Dendritic cell treated with granulocyte-macrophage colony-stimulating factor and Interleukin-4, amounts not matched to agents 40 ng/mL and 50 ng/mL, for 4 days (primary cell): ENCODE results near the gene RYR3.

Experiments used
- H3K27ac Mint-ChIP-seq: one replicate; pipeline ENCODE4 v1.8.0; 2022; ENCODE audit warnings: mild to moderate bottlenecking, mixed read lengths
- H3K27me3 Mint-ChIP-seq: one replicate; pipeline ENCODE4 v1.8.0; 2022; ENCODE audit warnings: mild to moderate bottlenecking, mixed read lengths
- H3K36me3 Mint-ChIP-seq: one replicate; pipeline ENCODE4 v1.8.0; 2022; ENCODE audit warnings: low read depth, mixed read lengths
- H3K4me1 Mint-ChIP-seq: one replicate; pipeline ENCODE4 v1.8.0; 2022; ENCODE audit warnings: low read depth, mixed read lengths
- H3K4me3 Mint-ChIP-seq: one replicate; pipeline ENCODE4 v1.8.0; 2022; ENCODE audit warnings: mild to moderate bottlenecking, moderate library complexity, mixed read lengths
- H3K9me3 Mint-ChIP-seq: one replicate; pipeline ENCODE4 v1.8.0; 2022; ENCODE audit warnings: mixed read lengths
- intact Hi-C: fragments of 100-400 bp; cut with micrococcal nuclease; formaldehyde crosslinking; loops from one replicate; pipeline ENCODE4 v1.15.0; 2022

Gene RYR3

DNA sequence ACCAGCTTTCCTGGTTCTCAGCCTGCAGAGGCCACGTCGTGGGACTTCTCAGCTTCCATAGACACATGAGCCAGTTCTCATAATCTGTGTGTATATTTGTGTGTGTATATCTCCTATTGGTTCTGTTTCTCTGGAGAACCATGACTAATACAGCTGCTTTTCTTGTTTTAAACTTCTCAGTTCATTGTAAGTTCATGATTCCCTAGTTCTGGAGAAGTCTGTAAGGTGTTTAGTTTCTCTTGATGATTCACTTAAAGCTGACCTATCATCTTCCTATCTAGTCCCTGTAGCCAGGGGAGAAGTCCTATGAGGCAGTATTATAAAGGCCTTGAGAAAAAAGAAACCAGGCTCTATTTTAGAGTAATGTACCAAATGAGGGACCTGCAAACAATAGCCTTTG lies 147.7 kb downstream of the RYR3 start:
- Mint-ChIP-seq H3K9me3 (no peaks in the 10 kb centered on the region), H3K36me3 (no peaks in the 10 kb centered on the region), H3K27me3 (no peaks in the 10 kb centered on the region), H3K27ac (no peak overlapping the region), H3K4me3 (no peak overlapping the region), H3K4me1 (no peaks in the 10 kb centered on the region)
- intact Hi-C loops: no loop called here

DNA sequence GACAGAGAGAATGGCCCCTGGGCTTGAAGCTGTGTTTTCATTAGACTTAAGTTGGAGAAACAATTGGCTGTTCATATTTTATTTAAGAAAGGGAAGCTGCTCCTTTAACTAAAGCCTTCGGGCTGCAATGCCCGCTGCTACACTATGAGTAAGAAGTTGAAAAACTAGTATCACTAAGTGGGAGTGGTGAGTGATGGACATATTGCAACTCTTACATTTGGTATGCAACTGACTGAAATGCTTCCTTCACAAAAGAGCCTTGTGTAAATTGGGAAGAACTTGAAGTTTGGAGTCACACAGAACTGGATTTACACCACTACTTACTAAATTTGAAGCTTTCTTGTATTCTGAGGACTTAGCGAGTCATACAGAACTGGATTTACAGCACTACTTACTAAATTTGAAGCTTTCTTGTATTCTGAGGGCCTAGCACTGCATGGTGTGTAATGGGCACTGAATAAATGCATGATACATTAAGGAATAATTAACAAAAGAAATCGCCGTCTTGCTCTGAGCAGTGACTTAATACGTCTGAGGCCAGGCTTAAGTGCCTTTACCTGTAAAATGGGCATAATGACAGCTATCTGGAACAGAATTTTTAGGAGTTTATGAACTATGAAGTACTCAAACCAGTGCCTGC lies 149.5 kb downstream of the RYR3 start:
- H3K27me3 Mint-ChIP-seq: no peaks in the 10 kb centered on the region
- H3K27ac Mint-ChIP-seq: no peak overlapping the region
- intact Hi-C loops: no loop called here
- no peaks in the 10 kb centered on the region for H3K9me3 Mint-ChIP-seq
- no peak overlapping the region for H3K4me3 Mint-ChIP-seq
- no peaks in the 10 kb centered on the region for H3K4me1 Mint-ChIP-seq
- no peaks in the 10 kb centered on the region for H3K36me3 Mint-ChIP-seq

DNA sequence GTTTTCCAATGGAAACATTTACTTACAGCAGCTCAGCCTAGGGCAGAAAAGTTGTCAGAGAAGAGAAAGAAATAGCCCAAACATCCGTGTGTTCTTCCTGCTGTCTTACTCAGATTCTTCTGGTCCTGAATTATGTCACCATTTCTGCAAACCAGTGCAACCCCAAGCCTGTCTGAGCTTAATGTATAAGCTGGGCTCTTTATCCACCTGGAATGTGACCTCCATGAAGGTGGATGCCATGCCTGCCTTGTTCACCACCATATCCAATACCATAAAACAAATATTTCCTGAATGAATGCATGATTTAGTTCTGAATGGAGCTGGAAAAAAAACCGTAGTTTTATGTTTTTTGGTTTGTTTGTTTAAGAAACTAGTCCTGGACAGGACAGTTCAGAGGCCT lies 150.9 kb downstream of the RYR3 start:
- intact Hi-C loops: no loop called here
- Mint-ChIP-seq H3K27me3 (no peaks in the 10 kb centered on the region), H3K9me3 (no peaks in the 10 kb centered on the region), H3K4me1 (no peaks in the 10 kb centered on the region), H3K27ac (no peak overlapping the region), H3K36me3 (no peaks in the 10 kb centered on the region), H3K4me3 (no peak overlapping the region)

DNA sequence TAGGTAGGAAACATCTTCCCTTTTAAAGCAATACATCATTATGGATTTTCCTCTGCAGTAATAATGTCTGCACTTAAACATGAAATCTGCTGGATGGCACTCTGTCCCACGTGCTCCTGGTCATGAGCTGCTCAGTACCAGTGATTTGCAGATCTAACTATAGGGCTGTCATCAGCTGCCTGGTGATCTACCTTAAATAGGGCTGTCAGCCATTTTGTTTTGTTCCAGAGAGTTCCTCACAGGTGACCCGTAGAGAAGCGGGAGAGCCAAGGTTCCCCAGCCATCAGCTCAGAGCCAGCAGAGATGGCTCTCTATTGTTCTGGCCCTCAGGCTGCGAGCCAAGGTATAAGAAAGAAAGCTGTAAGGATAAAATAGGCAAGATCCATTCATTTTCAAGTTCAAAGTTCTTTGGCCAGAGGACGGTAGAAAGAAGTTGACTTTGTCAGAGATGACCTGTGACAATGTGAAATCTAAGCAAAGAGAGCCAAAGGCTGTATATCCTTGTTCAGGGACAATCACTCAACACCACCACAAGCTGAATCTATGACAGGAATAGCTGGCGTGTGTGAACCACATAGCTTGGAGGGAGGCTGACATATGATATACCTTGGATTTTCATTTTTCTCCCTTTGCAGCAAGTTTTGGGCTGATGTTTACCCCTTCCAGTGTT lies 156.5 kb downstream of the RYR3 start:
- H3K27me3 Mint-ChIP-seq: no peaks in the 10 kb centered on the region
- intact Hi-C loops: no loop called here
- H3K36me3 Mint-ChIP-seq: no peaks in the 10 kb centered on the region
- no peaks in the 10 kb centered on the region for H3K4me1 Mint-ChIP-seq
- H3K27ac Mint-ChIP-seq: no peak overlapping the region
- no peaks in the 10 kb centered on the region for H3K9me3 Mint-ChIP-seq
- H3K4me3 Mint-ChIP-seq: no peak overlapping the region

DNA sequence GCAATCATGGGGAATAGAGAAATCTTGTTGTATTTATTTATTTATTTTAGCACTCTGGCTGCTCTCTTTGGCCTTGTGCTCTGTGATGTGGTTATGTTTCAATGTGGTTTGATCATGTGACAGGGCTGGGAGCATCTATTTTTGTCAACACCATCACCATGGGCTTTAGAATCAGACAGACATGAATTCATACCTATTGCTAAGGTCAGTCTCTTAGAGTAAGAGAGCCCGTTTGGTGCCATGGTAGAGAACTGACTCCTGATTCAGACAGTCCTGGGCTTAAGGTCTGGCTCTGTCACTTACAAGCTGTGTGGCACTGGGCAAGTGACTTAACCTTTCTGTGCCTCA lies 157.0 kb downstream of the RYR3 start:
- H3K27me3 Mint-ChIP-seq: no peaks in the 10 kb centered on the region
- H3K27ac Mint-ChIP-seq: no peak overlapping the region
- H3K9me3 Mint-ChIP-seq: no peaks in the 10 kb centered on the region
- no peak overlapping the region for H3K4me3 Mint-ChIP-seq
- H3K36me3 Mint-ChIP-seq: no peaks in the 10 kb centered on the region
- no peaks in the 10 kb centered on the region for H3K4me1 Mint-ChIP-seq
- intact Hi-C loops: no loop called here

DNA sequence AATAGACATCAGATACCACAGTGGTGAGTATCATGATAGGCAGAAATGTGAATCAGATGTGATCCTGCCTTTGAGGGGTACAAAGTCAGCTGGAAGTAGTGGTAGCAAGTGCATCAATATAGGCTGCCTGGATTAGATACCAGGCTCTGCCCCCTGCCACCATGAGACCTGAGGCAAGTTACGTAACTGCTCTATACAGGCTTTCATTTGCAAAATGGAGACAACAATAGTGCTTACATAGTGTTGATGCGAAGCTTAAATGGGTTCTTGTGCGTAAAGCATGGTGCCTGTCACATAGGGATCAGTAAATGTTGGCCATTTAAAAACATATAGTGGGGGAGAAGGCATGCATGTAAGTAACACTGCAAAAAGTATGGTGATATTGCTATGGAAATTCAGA lies 158.0 kb downstream of the RYR3 start:
- Mint-ChIP-seq H3K4me3 (no peak overlapping the region), H3K4me1 (no peaks in the 10 kb centered on the region), H3K9me3 (no peaks in the 10 kb centered on the region), H3K36me3 (no peaks in the 10 kb centered on the region), H3K27me3 (no peaks in the 10 kb centered on the region), H3K27ac (no peak overlapping the region)
- intact Hi-C loops: no loop called here

DNA sequence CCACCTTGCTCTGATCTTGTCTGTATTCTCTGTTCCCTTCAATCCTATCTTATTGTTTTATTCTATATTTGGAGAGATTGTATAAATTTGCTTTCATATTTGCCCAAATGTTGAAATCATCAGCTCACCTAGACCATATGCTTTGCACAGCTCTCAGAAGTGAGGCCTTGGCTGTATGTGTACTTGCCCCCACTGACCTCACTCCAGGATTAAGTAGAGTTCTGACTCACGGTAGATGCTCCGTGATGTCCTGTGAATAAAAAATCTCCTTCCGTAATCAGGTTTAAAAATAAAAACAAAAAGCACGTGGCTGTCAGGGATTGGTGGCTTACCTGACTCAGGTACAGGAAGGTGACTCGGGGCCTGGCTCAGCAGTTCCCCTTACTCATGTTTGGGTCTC lies 162.2 kb downstream of the RYR3 start:
- Mint-ChIP-seq H3K4me3 (no peak overlapping the region), H3K36me3 (no peaks in the 10 kb centered on the region), H3K27ac (no peak overlapping the region), H3K4me1 (no peaks in the 10 kb centered on the region), H3K9me3 (no peaks in the 10 kb centered on the region), H3K27me3 (no peaks in the 10 kb centered on the region)
- intact Hi-C loops: no loop called here

DNA sequence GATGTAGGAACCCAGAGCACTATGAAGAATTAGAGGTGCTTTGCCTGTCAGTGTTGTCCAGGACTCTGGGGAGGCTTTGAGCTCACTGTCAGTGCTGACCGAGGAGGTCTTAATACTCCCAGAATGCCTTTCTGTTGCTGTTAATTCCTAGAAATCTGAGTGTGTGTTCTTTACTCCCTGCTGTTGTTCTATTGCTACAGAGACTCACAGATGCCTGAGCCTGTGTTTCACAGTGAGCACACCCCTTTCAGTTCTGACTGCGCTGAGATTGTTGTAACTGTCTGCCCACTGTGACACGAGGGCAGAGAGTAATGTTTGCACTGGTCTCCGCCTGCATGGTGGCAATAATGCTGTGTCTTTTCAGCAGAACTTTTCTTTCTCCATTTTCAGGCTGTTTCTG lies 162.9 kb downstream of the RYR3 start:
- Mint-ChIP-seq H3K27me3 (no peaks in the 10 kb centered on the region), H3K27ac (no peak overlapping the region), H3K36me3 (no peaks in the 10 kb centered on the region), H3K4me3 (no peak overlapping the region), H3K9me3 (no peaks in the 10 kb centered on the region), H3K4me1 (no peaks in the 10 kb centered on the region)
- intact Hi-C loops: no loop called here

DNA sequence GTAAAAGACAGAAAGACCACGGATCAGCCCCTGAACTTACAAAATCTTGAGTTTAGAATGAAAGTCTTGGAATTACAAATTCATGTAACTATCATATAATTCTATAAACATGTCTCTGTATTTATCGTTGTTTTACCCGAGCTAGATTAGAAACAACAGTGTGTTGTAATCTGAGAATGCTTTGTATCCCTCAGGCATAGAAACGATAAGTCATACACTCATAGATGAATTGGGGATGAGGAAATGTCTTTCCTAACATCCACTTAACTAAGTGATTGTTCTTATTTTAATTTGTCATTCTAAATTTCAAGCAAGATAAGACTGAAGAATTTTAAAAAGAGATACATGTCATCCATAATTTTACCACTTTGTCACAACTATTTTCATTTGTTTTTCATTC lies 165.3 kb downstream of the RYR3 start:
- intact Hi-C loops: no loop called here

DNA sequence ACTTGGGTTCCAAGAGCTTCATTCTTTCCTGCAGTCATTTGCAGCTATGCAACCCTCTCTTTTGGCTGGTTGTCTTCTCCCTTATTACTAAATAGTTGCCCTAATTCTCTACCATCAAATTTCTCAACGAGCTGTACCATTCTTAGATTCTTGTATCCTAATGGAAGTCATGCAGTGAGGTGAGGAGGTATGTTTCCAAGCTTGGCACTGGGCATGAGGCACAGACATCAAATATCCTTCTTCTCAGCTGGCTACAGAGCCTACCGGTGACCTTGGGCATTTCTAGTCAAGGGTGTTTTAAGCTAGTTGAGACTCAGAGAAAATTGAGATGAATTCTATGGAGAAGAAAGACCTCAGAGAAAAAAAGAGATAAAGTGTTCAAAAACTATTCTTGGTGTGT lies 166.1 kb downstream of the RYR3 start:
- H3K27me3 Mint-ChIP-seq: no peaks in the 10 kb centered on the region
- H3K36me3 Mint-ChIP-seq: no peaks in the 10 kb centered on the region
- H3K27ac Mint-ChIP-seq: no peak overlapping the region
- no peaks in the 10 kb centered on the region for H3K9me3 Mint-ChIP-seq
- no peak overlapping the region for H3K4me3 Mint-ChIP-seq
- no peaks in the 10 kb centered on the region for H3K4me1 Mint-ChIP-seq
- intact Hi-C loops: no loop called here

More for the DNA sequence above, 165.3 kb downstream of the RYR3 start:
- no peaks in the 10 kb centered on the region for H3K27me3 Mint-ChIP-seq
- H3K9me3 Mint-ChIP-seq: no peaks in the 10 kb centered on the region
- no peaks in the 10 kb centered on the region for H3K36me3 Mint-ChIP-seq
- no peak overlapping the region for H3K27ac Mint-ChIP-seq
- no peaks in the 10 kb centered on the region for H3K4me1 Mint-ChIP-seq
- no peak overlapping the region for H3K4me3 Mint-ChIP-seq

DNA sequence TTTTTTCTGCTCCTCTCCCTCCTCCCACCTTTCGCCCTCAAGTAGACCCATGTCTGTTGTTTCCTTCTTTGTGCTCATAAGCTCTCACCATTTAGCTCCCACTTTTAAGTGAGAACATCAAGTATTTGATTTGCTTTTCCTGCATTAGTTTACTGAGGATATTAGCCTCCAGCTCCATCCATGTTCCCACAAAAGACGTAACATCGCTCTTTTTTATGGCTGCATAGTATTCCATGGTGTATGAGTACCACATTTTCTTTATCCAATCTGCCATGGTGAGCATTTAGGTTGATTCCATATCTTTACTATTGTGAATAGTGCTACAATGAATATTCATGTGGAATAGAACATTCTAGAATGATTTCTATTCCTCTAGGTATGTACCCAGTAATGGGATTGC lies 178.6 kb downstream of the RYR3 start:
- Mint-ChIP-seq H3K9me3 (no peaks in the 10 kb centered on the region), H3K27me3 (no peaks in the 10 kb centered on the region), H3K4me3 (no peak overlapping the region), H3K27ac (no peak overlapping the region), H3K4me1 (no peaks in the 10 kb centered on the region), H3K36me3 (no peaks in the 10 kb centered on the region)
- intact Hi-C loops: no loop called here

DNA sequence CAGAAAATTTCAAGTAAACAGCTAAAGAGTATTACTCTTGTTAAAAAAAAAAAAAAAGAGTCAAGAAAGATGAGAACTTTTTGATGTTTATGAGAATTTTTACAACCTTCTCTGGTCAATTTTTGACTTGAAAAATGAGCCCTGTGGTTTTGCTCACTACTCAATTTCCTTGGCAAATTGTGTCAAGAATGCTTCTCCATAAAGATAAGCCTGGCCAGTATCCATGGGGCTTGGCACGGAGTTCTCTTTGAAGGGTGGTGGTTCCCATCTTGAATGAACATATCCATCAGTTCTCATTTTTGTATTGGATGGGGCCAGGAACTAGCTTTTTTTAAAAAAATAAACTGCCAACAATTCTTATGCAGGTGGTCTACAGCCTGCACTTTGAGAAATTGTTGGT lies 179.9 kb downstream of the RYR3 start:
- no peaks in the 10 kb centered on the region for H3K27me3 Mint-ChIP-seq
- no peak overlapping the region for H3K27ac Mint-ChIP-seq
- intact Hi-C loops: no loop called here
- H3K36me3 Mint-ChIP-seq: no peaks in the 10 kb centered on the region
- no peaks in the 10 kb centered on the region for H3K4me1 Mint-ChIP-seq
- no peak overlapping the region for H3K4me3 Mint-ChIP-seq
- H3K9me3 Mint-ChIP-seq: no peaks in the 10 kb centered on the region

DNA sequence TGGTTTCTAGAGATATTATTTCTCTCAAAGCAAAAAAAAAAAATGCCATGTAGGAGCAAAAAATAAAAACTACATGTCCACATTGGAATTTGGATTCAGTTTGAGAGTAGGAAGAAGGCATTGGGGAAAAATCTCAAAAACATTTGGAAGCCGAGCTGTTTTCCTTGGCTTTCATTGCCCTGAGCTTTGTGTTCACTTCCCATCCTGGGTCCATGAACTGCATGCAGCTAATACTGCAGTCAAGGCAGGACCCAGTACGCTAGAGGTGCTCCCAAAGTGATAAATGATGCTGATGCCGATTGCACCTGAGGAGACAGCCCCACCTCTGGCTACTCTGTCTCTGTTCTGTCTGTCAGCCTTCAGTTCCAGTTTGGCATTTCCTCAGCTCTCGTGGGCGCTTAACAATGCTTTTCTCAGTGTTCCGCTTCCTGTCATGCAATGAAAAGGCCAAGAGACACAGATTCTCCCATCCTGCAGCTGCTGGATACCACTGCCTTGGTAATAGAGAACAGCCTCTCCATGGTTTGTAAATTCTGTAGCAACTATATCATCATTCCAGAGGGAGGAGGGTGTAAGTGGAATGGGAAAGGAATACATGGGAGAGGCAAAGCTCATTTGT lies 181.8 kb downstream of the RYR3 start:
- no peaks in the 10 kb centered on the region for H3K27me3 Mint-ChIP-seq
- no peak overlapping the region for H3K27ac Mint-ChIP-seq
- no peaks in the 10 kb centered on the region for H3K9me3 Mint-ChIP-seq
- H3K36me3 Mint-ChIP-seq: no peaks in the 10 kb centered on the region
- no peak overlapping the region for H3K4me3 Mint-ChIP-seq
- H3K4me1 Mint-ChIP-seq: no peaks in the 10 kb centered on the region
- intact Hi-C loops: no loop called here

DNA sequence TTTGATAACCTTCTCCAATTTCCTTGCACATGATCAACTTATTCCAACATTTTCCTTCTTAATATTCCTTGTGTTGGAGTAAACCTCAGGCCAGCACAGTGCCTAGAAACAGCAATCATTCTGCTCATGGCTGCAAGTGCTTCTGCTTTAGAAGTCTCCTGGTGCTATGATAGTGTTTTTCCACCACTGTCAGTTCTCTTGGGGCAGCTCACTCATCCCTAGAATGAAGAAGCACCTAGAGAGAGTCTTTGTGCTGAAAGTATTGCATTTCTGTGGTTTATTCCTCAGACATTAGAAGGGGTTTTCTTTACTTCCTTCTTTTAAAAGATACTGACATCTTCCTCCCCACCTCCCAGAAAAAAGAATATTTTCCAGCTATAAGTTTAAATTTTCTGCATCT lies 183.5 kb downstream of the RYR3 start:
- H3K4me3 Mint-ChIP-seq: no peak overlapping the region
- H3K9me3 Mint-ChIP-seq: no peaks in the 10 kb centered on the region
- H3K4me1 Mint-ChIP-seq: no peaks in the 10 kb centered on the region
- intact Hi-C loops: no loop called here
- no peaks in the 10 kb centered on the region for H3K36me3 Mint-ChIP-seq
- no peak overlapping the region for H3K27ac Mint-ChIP-seq
- peaks cover 2% of the 10 kb centered on the region for H3K27me3 Mint-ChIP-seq
